ENCODE results near the gene SLC12A4.
A peak's percentile ranks its signal among the peaks of the same experiment; 100 is the strongest.

SLC12A4 gene

GRCh38 chr16:67922740-67923139 is 45.7 kb downstream of the SLC12A4 start:
- Histone ChIP-seq H3K27ac (no peak overlapping the region), H3K79me2 (peaks cover 48% of the 10 kb centered on the region), H3K4me3 (ENCODE audit: low read depth, low read length) (no peak overlapping the region), H2AFZ (no peak overlapping the region), H3K27me3 (ENCODE audit: control insufficient read depth, insufficient read depth, low read length) (no peaks in the 10 kb centered on the region), H3K9ac (no peak overlapping the region), H3K36me3 (ENCODE audit: control insufficient read depth, insufficient read depth, low read length) (no peaks in the 10 kb centered on the region), H3K4me1 (peaks cover under 1% of the 10 kb centered on the region), H3K9me3 (ENCODE audit: control insufficient read depth, low read length) (no peaks in the 10 kb centered on the region), H3K4me2 (ENCODE audit: low read length) (no peak overlapping the region)
- TF ChIP-seq CTCF (IDR thresholded peaks at IDR 0.05), result no peak

- no peak overlapping the region for H3K9ac ChIP-seq
- no peak for TF ChIP-seq CTCF (IDR thresholded peaks at IDR 0.05)
- no peak overlapping the region for H3K27ac ChIP-seq
- no peak overlapping the region for H2AFZ ChIP-seq
- H3K79me2 ChIP-seq, result peaks cover 53% of the 10 kb centered on the region
- no peaks in the 10 kb centered on the region for H3K9me3 ChIP-seq (ENCODE audit: control insufficient read depth, low read length)
- H3K27me3 ChIP-seq (ENCODE audit: control insufficient read depth, insufficient read depth, low read length), result no peaks in the 10 kb centered on the region
- H3K36me3 ChIP-seq (ENCODE audit: control insufficient read depth, insufficient read depth, low read length), result no peaks in the 10 kb centered on the region
- H3K4me3 ChIP-seq (ENCODE audit: low read depth, low read length), result no peak overlapping the region
- peaks cover 5% of the 10 kb centered on the region for H3K4me1 ChIP-seq
- no peak overlapping the region for H3K4me2 ChIP-seq (ENCODE audit: low read length)
Measured at GRCh38 chr16:67922221-67922620, 46.2 kb downstream of the SLC12A4 start.

DNA sequence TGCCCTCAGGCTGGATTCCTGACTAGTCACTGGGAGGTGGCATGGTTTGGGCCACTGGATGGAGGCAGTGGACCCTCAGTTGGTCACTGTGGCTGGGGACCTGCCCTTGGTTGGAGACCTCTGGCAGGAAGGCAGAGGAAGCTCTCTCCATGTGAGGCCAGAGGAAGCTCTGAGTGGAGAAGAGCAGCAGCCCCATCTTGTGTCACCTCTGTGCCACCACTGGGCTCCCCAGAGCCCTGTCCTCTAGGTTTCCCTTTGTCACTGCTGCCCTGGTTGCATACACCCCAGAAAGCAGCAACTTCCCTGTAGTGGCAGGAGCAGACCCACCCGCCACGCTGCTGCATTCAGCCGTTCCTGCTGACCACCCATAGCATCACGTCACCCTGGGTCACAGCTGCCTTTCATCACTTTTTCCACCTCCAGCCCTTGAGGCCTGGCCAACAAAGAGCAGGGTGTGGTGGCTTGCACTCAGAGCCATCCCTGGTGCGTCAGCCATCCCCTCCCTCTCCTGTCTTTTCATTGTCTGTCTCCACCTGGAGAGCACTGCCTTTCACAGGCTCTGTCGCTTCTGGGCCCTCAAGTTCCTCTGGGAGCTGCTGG is 48.7 kb downstream of the SLC12A4 start:
- no peaks in the 10 kb centered on the region for H3K36me3 ChIP-seq (ENCODE audit: control insufficient read depth, insufficient read depth, low read length)

DNA sequence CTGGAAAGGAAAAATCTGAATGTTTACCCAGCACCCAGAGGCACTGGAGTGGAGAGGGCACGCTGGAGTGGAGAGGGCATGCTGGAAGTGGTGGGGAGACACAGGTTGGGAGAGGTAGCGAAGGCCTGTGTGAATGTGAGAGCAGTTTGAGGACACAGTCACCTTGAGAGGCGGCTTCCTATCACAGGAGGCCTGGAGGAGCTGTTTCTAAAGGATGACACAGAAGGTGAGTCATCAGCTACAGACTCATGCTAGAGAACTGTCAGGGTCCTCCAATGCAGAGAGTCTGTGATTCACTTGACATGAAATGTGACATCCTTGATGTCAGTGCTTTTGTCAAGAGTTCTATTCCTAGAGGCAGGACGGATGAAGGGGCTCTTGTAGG is 50.6 kb downstream of the SLC12A4 start:
- Histone ChIP-seq H3K79me2 (peaks cover 74% of the 10 kb centered on the region), H2AFZ (no peak overlapping the region), H3K36me3 (ENCODE audit: control insufficient read depth, insufficient read depth, low read length) (no peaks in the 10 kb centered on the region), H3K9me3 (ENCODE audit: control insufficient read depth, low read length) (no peaks in the 10 kb centered on the region), H3K4me1 (peaks cover 13% of the 10 kb centered on the region), H3K9ac (no peak overlapping the region), H3K4me2 (ENCODE audit: low read length) (no peak overlapping the region), H3K4me3 (ENCODE audit: low read depth, low read length) (no peak overlapping the region), H3K27me3 (ENCODE audit: control insufficient read depth, insufficient read depth, low read length) (no peaks in the 10 kb centered on the region), H3K27ac (peak overlapping the region; percentile 52)
- TF ChIP-seq CTCF (IDR thresholded peaks at IDR 0.05), result no peak

More for the DNA sequence above, 48.7 kb downstream of the SLC12A4 start:
- no peak overlapping the region for H3K27ac ChIP-seq
- no peak for TF ChIP-seq CTCF (IDR thresholded peaks at IDR 0.05)
- no peak overlapping the region for H3K4me3 ChIP-seq (ENCODE audit: low read depth, low read length)
- no peak overlapping the region for H2AFZ ChIP-seq
- H3K9me3 ChIP-seq (ENCODE audit: control insufficient read depth, low read length), result no peaks in the 10 kb centered on the region
- no peaks in the 10 kb centered on the region for H3K27me3 ChIP-seq (ENCODE audit: control insufficient read depth, insufficient read depth, low read length)
- H3K4me2 ChIP-seq (ENCODE audit: low read length), result no peak overlapping the region
- no peak overlapping the region for H3K9ac ChIP-seq
- H3K4me1 ChIP-seq, result peaks cover 13% of the 10 kb centered on the region
- peaks cover 70% of the 10 kb centered on the region for H3K79me2 ChIP-seq
